Kidney glomerular epithelial cell (primary cell): ENCODE data around the gene DPF3.

ENCODE experiments used
- DNase-seq: peaks from one replicate; lab custom pipeline; 2025; lab: John Stamatoyannopoulos, UW

DPF3 gene

GRCh38 chr14:72715850-72716228, 178.1 kb downstream of the DPF3 start:
- no peak for DNase-seq

- no peak for DNase-seq
These were observed 178.6 kb downstream of the DPF3 start for GRCh38 chr14:72715215-72715849.

DNA sequence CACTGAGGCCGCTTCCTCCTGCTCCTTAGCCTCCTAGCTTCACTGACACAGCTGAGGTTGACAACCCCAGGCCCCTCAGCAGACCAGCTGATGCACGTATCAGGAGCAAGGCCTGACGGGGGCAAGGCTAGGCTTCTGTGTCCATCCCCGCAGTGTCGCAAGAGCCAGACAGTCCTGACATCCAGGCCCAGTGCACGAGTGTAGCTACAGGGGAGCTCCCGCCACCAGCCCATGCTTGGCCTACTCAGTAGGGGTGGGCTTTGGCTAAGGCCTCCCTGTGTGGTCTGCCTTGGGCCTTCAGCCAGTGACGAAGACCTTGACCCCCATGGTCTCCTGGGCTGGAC, 179.1 kb downstream of the DPF3 start:
- DNase-seq, result no peak

DNA sequence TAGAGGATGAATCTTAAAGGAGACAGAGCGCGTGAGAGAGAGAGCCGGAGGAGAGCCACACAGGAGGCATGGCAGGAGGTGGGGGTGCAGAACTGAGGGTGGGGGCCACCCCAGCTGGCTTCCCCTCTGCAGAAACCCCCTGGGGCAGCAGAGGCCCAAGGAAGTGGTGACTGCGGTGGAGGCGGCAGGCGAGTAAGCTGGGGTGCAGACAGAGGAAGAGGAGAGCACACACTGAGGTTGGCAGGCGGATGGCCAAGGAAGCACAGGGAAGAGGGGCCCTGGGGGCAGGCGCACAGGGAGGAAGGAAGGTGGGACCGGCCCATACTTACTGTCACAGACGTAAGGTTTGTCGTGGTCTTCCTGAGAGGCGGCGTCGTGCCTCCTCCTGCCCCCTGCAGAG, 179.8 kb downstream of the DPF3 start:
- no peak for DNase-seq

DNA sequence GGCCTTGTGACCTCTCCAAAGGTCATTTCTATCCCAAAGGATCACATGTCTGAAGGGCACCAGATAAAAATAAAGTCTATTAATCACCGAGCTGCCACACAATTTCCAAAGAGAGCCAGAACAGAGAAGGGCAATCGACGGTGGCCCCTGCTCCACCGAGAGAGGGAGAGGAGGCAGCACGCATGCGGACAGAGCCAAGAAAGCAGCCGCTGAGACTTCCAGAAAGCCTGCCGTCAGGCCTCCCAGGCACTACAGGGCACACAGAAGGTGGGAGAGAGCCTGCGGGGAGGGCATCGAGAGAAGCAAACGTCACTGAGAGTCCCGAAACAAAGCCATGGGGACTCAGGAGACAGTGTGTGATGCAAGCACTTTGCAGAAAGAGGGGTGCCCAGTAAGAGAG, 182.0 kb downstream of the DPF3 start:
- no peak for DNase-seq

GRCh38 chr14:72709916-72710611, 183.8 kb downstream of the DPF3 start:
- no peak for DNase-seq

DNA sequence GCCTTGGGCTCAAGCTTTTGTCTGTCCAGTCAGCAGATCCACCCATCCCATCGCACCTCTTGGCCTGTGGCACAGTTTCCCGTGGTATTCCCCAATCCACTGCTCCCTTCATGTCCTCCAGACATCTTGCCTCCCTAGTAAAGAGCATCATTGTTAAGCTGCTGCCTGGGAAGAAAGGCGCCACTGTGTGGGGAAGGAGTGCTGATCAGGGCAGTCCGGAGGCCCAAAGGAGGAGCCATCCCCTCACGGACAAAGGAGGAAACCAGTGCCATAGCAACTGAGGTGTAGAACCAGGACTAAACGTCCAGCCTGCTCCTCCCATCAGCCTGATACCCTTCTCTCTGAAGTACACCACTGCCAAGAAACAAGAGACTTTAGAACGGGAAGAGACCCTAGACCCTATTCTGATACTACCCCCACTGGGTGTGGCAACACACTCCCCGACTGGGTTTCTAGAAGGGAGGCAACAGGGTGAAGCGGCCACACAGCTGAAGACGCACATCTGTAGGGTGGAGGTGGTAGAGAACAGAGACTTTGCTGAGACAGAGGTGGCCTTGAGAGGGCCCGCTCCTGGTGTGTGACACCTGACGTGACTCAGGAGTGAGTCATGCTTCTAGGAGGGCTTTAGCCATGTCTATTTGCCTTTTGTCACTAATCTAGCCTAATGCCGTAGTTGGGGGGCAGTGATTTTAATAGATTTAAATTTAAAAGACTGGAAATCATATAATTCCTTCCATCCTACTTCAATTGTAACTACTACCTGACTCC, 185.0 kb downstream of the DPF3 start:
- no peak for DNase-seq

DNA sequence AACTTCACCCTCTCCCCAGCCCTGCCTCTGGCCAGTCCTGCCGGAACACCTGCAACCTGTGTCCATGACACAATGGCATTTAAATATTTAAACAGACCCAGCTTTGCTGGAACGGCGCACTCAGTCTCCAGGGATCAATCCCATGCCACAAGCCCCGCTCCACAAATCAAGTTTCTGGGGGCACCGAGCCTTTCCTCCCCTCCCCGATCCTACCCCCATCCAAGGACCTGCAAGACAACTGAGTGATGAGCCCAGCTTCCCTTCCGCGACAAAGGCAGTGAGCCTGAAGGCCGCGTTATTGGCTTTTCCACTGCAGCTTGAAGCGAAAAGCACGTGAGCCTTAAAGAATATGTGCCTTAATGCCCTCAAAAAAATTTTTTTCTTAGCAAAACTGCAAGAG, 185.7 kb downstream of the DPF3 start:
- no peak for DNase-seq

DNA sequence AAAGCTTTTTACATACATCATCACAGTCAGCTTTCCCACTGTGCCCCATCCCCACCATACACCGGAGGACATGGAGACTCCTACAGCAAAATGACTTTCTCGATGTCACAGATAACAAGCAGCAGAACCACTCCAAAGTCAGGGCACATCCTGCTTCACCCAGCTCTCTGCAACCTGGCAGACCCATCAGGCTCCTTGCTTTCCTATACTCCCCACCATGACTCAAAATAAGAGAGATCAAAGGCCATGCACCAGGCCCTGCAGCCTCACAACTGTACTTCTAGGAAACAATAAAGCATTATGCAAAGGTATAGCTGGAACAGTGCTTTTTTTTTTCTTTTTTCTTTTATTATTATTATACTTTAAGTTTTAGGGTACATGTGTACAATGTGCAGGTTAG, 187.4 kb downstream of the DPF3 start:
- DNase-seq, result no peak

- DNase-seq, result no peak
These were observed 189.4 kb downstream of the DPF3 start for GRCh38 chr14:72704502-72704901.

- no peak for DNase-seq
These were observed 192.3 kb downstream of the DPF3 start for GRCh38 chr14:72701605-72702004.

DNA sequence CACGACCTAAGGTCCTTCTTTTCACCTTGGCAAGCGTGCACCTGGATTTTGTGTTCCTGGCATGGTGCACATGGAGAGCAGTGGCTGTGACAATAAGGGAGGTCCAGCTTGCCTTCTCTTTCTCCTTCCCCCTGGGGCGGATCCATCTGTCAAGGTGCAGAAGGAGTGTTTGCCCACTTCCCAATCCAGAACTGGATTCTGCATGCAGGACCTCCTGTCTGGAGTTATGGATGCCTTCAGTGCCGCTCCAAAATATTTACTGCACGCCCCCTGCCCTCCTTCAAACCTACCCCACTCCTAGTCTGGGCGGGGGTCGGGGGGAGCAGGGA, 192.7 kb downstream of the DPF3 start:
- no peak for DNase-seq

- DNase-seq, result no peak
These were observed 193.3 kb downstream of the DPF3 start for GRCh38 chr14:72700338-72701236.

DNA sequence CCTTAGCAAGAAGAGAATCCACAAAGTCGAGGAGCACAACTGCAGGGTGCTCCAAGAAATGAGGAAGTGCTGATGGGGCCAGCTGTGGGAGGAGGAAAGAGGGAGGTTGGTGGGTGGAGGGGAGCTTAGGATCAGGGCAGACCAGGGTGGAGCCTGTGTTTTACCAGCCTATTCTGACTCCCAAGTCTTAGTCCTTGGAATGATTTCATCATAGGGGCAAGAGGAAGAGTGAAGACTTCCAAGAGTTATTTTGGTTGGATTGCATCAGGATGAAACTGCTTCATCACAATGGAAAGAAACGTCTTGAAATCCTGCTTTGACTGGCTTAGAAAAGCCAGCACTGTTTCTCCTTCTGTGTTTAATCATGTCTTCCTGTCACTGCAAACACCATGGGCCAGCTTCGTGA, 194.0 kb downstream of the DPF3 start:
- no peak for DNase-seq

GRCh38 chr14:72699443-72699842, 194.5 kb downstream of the DPF3 start:
- DNase-seq, result no peak

DNA sequence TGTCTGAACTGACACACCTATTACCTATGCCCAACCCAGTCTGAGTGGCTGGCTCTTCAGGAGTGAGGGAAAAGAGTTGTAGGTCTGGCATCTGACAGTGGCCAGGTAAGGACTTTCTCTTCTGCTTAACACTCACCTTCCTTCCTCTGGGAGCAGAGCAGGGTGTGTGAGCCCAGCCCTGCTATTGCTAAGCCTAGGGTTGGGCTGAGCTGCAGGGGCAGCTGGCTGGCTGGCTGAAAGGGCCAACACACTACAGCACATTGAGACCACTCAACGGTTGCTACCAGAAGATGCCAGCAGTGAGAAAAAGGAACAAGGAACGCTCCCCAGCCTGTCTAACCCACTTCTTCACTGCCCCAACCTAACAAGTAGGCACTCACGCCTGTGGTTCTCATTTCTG, 201.2 kb downstream of the DPF3 start:
- DNase-seq, result no peak

GRCh38 chr14:72690324-72690723, 203.6 kb downstream of the DPF3 start:
- DNase-seq, result no peak

DNA sequence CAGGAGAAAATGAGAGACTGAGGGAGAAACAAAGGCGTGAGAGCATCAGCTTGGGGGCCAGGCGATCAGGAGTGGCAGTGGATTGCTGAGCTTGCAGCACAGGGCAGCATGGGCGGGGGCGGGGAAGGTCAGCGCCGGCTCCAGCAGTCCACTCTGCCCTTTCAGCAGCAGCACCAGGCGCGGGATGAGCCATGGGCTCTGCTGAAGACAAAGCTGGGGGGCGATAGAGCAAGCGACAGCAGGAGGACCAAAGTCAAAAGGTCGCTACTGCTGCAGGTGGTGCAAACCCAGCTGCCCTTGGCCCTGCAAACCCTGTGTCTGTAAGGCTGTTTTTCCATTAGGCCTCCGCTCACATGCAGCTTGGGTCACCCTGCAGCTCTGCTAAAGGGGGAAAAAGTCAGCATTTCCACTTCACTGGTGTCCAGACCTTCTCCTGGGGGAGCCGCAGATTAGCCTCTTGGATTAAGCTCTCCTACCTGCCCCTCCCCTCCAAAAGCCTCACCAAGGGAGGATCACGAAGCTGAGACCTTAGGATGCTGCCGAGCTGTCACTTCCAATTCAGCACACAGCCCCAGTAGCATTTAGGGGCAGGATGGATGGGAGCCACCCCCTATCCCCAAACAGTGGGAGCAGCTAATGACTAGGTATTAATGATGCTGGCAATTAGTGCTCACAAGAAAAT, 204.8 kb downstream of the DPF3 start:
- no peak for DNase-seq

- DNase-seq, result no peak
These were observed 207.1 kb downstream of the DPF3 start for GRCh38 chr14:72686832-72687231.

DNA sequence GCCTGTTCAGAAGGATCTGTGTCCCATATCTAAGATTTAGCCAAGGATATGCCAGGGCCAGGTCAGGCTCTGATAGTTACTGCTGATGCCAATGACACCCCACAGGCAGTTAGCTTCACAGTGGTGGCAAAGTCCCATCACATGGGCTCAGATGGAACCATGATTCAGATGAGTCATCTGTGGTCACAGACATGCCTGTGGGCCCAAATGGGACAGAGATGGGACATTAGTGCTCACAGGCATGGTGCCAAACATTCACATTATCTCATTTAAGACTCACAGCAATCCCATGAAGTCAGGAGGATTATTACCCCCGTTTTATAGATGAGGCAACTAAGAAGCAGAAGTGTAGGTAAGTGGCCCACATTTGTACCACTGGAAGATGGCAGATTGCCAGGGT, 207.8 kb downstream of the DPF3 start:
- DNase-seq, result no peak

DNA sequence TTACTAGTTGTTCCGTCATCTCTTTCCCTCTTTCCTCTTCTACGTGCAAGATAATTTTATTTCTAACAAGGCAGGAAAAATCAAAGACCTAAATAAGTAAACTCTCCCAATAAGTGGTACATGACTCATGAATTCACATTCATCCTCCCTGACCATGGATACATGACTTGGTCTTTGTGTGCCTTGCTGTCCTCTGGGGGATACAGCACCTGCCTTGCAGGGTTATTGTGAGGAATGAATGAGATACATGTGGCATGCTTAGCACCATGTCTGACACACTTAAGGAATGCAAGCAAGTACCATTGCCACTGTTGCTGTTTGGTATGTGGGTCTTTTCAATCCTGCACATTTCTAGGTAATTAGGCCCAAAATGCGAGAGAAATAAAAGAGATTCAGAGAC, 208.4 kb downstream of the DPF3 start:
- DNase-seq, result no peak

DNA sequence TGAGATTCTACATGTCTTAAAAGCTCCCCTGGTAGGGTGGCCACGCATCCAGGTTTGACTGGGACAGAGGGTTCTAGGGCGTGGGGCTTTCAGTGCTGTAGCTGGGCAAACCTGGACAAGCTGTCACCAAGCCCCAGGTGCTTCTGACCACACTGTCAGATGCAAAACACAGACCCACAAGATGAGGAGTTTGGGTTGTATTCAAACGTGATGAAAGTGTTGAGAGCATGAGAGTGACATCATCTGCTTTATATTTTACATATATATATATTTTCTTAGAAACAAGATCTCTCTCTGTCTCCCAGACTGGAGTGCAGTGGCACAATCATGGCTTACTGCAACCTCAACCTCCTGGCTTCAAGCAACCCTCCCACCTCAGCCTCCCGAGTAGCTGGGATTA, 210.1 kb downstream of the DPF3 start:
- no peak for DNase-seq
